Muscle of back (tissue), 11 donors: Measurements from ENCODE around the gene CLSTN2. TPM values are rescaled to one million over a fixed set of nuclear protein-coding genes. Genes with fewer than 3 reads are reported as not detected.

Experiments
- DNase-seq, 3 donors: peaks; one replicate each; pipeline versions ENCODE4 v3.0.0 to v3.0.0-alpha.2; 2013
- polyA plus RNA-seq, 10 donors: library from polyadenylated mRNA; unstranded; fragments of 120-200 nt; gene quantifications; one replicate each; pipeline ENCODE4 v1.2.1, GENCODE V29; 2013; ENCODE audit not compliant: insufficient read length in 10 of 10

The CLSTN2 gene
- polyA plus RNA-seq, 10 donors = 1.7 to 4.6 (median 3.1) TPM

DNA sequence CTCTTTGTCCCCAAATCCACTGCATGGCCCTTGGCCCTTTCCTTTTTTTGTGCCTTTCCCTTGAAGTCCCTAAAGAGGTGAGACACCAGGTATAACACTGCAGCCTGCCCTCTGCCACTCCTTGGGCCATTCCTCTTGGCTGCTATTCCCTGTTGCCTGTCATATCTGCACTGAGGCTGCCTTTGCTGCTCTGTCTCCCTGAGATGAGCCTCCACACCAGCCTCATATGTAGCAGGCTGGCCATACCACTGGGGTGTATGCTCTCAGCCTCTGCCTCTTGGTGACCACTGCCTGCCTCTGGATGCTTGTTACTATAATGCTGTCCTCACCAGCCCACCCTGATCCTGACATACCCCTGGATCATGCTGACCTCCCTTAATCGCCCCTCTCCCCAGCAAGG, 252.0 kb downstream of the CLSTN2 start:
- peak in 1 of 3 donors; percentile 14 for DNase-seq

DNA sequence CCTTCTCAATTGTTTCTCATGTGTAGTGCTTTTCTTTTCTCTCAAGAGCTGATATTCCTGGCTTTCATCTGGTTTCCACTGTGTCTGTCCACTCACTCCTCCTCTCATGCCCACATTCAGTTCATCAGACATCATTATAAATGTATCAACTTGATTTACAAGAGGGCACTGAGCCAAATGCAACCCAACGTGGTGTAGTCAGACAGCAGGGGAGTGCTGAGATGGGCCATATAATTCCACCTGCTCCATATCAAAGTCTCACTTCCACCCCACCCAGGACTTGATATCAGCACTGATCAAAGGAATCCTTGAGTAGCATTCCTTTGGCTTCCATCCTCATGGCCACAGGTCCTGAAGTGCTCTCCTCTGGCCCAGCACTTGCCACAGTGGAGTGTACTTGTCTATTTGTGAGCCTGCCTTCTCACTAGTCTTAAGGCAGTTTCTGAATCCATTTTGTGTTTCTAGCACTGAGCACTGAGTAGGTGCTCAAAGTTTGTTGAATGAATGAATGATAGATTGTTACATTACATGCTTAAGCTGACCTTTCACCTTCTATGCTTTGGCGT, 252.8 kb downstream of the CLSTN2 start:
- DNase-seq = no peak

- DNase-seq = peak; percentile 12 to 56 (median 32)
These were observed 253.3 kb downstream of the CLSTN2 start for GRCh38 chr3:140188285-140188684.

GRCh38 chr3:140189267-140189666, 254.3 kb downstream of the CLSTN2 start:
- no peak for DNase-seq

DNA sequence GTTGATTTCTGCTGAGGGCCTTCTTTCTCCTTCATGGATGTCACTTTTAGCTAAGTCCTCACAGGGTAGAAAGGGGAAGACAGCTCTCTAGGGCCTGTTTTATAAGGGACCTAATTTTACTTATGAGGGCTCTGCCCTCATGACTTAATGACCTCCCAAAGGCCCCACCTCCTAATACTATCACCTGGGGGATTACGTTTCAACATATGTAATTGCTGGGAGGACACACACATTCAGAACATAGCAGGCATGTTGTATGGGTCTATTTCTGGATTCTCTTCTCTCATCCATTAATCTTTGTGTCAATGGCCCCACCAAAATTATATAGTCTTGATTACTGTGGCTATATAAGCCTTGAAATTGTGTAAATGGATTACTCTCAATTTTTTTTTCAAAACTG, 255.0 kb downstream of the CLSTN2 start:
- DNase-seq = peak in 1 of 3 donors; percentile 27

GRCh38 chr3:140196970-140197369, 262.0 kb downstream of the CLSTN2 start:
- no peak for DNase-seq

DNA sequence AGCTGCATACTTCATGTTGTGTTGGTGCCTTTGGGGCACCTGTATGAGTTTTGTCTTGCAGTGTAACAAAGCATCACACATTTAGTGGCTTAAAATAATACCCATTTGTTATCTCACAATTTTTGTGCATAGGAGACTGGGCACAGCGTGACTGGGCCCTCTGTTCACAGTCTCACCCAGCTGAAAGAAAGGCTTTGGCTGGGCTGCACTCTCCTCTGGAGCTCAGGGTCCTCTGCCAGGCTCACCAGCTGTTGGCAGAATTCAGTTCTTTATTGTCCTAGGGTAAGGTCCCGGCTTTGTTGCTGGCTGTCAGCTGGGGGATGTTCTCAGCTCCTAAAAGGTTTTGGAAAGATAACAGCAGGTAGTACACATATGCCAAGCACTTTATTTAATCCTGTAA, 263.3 kb downstream of the CLSTN2 start:
- peak in 2 of 3 donors; percentile 22 to 31 for DNase-seq

GRCh38 chr3:140199008-140199407, 264.0 kb downstream of the CLSTN2 start:
- DNase-seq = no peak

- DNase-seq = no peak
These were observed 264.8 kb downstream of the CLSTN2 start for GRCh38 chr3:140199743-140200142.

- no peak for DNase-seq
These were observed 268.5 kb downstream of the CLSTN2 start for GRCh38 chr3:140203510-140203909.

DNA sequence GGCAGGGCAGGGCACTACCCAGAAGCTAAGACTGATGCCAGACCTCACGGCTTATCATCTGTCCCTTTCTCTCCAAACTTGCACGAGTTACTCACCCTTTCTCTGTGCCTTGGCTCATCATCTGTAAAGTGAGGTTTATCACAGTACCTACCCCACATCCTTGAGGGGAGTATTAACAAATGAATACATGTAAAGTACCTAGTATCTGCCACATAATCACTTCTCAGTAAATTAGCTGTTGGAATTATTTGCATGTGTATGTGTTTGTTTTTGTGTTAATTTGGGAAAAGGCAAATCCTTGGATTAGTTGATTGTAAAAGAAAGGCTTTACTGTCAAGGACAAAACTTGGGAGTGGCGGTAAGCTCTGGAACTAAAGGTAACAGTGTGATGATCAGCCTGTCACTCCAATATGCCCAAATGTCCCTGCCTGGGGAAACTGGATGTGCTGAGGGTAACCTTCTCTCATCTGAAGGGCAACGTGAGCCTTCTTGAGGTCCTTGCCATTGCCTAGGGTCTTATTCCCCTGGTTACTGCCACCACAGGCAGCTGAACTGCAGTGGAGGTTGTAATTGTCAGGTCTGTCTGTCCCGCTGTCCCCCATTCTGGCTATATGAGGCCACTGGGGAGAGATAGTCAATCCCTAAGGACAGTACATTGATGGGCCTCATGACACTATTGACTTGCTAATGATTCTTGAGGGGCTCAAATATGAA, 269.4 kb downstream of the CLSTN2 start:
- DNase-seq = no peak

GRCh38 chr3:140205598-140205997, 270.6 kb downstream of the CLSTN2 start:
- DNase-seq = no peak

GRCh38 chr3:140206196-140207040, 271.4 kb downstream of the CLSTN2 start:
- DNase-seq = peak in 2 of 3 donors; percentile 38 to 50

GRCh38 chr3:140207541-140207940, 272.6 kb downstream of the CLSTN2 start:
- no peak for DNase-seq

DNA sequence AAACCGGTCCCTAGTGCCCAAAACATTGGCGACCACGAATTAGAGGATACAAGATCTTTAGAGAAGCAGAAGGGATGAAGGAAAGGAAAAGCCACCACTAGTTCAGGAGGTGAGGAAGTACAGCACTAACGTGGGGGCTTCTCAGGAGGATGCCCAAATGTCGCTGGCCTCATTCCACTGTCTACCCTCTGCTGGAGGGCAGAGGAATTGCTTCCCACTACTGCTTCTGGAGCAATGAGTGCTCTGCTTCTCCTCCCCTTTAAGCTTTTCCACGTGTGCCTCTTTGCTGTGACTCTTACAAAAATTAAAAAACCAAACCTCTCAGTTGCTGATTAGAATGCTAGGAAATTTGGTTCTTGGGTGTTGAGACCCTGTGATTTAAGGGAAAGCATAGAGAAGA, 281.3 kb downstream of the CLSTN2 start:
- no peak for DNase-seq

DNA sequence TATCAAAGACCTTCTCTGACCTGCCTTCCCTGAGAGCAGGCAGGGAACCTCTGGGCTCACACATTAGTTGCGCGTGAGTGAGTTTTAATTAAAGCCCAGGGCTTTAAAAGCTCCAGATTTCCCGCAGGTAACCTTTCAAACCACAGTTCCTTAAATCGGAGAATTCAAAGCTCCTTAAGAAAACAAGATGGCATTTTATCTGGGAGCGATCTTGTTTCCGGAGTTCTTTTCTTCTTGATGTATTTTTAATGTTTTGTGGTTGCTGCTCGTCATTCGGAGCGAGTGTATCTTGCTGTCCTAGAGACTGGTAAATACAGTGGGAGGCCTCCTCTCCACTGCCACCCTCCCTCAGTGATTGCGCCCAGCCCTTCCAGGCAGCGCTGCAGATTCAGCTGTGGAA, 284.3 kb downstream of the CLSTN2 start:
- no peak for DNase-seq

DNA sequence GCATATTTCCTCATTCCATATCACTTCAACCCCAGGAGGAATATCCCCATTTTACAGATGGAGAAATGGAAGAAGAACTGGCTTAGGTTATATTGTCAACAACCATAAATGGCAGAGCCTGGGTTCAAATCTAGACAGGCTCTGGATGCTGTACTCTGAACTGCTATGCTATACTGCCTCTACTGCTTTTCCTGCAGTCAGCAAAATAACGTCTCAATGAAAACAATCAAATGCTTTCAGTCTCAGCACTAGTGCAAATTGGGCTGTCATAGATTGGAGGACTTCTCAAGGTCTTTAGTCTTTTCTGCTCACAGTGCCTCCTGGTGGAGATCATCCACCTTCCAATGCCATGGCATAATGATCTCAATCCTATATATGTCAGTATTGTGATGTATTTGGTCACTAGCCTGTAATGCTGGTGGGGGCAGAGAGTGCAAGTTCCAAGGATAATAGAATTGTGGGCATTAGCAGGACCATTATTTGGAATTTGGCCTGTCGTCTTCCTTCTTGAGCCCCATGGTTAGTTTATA, 285.0 kb downstream of the CLSTN2 start:
- DNase-seq = no peak

DNA sequence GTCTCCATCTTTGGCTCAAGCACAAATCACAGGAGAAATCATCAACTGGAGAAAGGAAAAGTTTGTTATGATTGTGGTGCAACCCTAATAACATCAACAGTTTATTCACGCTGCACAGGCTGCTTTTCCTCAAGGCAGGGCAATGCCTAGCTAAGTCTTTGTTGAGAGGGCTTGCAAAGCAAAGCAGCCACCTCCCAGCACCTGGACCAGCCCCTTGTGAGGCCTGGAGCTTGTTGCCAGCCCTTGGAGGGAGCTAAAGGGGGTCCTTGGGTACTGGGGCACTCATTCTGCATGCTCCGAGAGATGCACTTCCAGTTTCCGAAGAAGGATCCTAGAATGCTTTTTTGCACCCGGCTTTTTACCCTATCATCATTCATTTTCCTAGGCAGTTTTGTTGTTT, 288.2 kb downstream of the CLSTN2 start:
- DNase-seq = no peak

GRCh38 chr3:140223631-140224030, 288.6 kb downstream of the CLSTN2 start:
- peak in 1 of 3 donors; percentile 19 for DNase-seq

- DNase-seq = no peak
These were observed 289.3 kb downstream of the CLSTN2 start for GRCh38 chr3:140224307-140224706.

DNA sequence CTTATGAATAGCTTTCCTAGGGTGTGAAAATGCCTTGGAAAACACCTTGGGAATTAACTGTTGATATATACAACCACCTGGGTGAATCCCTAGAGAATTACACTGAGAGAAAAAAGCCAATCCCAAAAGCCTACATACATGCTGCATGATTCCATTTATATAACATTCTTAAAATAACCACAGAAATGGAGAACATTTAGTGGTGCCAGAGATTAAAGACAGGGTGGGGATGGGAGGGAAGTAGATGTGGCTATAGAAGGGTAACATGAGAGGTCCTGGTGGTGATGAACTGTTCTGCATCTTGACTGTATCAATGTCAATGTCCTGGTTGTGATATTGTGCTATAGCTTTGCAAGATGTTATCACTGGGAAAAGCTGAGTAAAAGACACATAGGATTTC, 291.0 kb downstream of the CLSTN2 start:
- no peak for DNase-seq

DNA sequence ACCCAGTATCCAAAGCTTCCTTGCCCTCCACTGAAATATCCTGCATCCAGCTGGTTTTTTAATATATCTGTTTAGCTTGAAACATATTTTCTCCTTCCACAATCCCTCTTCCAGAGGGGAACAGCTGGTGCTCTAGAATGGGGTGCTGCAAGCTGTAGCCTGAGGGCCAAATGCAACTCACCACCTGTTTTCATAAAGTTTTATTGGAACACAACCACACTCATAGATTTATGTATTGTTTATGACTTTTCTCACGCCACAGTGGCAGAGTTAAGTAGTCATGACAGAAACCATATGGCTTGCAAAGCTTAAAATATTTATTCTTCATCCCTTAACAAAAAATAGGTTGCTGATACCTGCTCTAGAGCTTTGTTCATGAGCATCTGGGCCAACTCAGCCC, 298.7 kb downstream of the CLSTN2 start:
- DNase-seq = no peak

- DNase-seq = no peak
These were observed 299.3 kb downstream of the CLSTN2 start for GRCh38 chr3:140234256-140234655.
